GM18499 (cell line): ENCODE data around the gene TMEM52B.
"Not testable (repeated sequence)": the region's sequence is repeated elsewhere in the genome, so short reads cannot be mapped to it uniquely, and the experiment has no call there.

Source experiments
- ATAC-seq: cut with Tn5 transposase; IDR thresholded peaks from one replicate; pipeline ENCODE4 v1.9.1; 2021; ENCODE audit warnings: moderate number of reproducible peaks; ENCODE audit not compliant: insufficient read depth, unreplicated experiment

TMEM52B gene

GRCh38 chr12:10169104-10169503 lies 9.7 kb upstream of the TMEM52B start:
- ATAC-seq, result no peak

DNA sequence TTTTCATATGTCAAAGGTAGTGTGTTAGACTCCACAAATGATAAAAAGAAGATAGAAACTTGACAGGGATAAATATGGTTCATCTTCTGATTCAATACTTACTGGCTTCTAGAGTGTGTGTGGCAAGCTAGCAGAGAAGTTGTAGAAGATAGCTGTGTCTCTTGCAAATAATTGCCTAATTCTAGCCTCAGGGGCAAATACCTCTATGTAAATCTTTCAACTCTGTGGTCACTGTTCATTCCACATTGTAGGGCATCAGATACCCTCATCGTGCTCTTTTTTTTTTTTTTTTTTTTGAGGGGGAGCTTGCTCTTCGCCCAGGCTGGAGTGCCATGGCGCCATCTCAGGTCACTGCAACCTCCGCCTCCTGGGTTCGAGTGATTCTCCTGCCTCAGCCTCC lies 8.6 kb upstream of the TMEM52B start:
- no peak for ATAC-seq

- no peak for ATAC-seq
These were observed 6.7 kb upstream of the TMEM52B start, which contains the start of gene OLR1 for GRCh38 chr12:10171973-10172728. OLR1 (minus strand) TSS chr12:10172132; CDS start chr12:10172077, 55 bp downstream.

DNA sequence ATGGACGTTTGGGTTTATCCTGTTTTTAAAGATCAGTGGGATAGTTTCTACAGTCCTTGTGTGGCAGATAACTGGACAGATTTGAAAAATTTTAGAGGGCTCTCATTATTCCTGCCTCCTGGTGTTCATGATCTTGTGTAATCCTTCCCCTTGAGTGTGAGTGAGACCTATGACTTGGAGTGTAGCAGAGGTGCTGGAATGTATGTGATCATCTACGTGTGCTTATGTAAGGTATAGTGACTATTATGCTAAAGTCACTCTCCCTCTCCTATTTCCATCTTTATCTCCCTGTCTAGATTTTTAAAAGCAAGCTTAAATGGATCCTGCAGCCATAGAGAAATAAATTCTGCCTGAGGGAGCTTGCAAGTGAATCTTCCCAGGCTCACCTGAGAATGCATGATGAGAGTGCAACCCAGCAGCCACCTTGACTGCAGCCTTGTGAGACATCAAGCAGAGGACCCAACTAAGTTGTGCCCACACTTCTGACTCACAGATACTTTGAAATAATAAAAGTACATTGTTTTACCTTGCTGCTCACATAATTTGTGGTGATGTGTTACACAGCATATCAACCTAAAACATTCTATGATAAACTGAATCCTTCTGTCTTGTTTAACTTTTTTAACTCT lies 3.7 kb upstream of the TMEM52B start:
- ATAC-seq, result no peak

DNA sequence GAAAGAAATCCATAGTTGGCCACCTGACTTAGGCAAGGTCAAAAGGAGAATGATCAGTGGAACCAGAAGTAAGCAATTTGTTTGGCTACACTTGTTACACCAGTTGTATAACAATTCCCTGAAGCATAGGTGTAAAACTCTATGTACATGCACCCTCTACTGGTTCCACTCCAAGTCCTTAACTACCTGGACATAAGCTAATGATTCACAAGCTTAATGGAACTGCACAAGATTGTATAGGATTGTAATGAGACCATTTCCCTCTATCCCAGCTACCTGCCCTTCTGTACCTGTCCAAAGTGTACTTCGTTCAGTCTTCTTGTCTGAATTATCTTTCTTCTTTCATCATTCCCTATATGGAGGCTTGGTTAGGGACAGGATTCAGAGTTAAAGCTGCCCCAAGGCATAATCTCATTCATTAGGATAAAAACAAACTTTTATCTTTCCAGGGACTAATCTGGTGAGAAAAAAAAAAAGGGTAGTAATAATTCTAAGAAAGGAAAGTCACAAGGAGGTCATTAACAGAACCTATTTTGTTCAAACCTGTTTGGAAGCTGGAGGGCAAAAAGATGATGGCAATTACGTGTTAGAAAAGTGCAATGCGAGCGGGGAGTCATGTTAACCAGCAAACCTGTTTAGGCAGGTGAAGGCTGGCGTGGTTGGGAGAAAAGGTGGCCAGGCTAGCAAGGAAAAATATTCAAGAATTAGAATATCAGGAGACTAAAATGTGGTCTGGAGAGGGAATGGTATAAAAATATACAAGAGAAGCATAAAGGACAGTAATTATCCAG lies 2.8 kb upstream of the TMEM52B start:
- no peak for ATAC-seq

DNA sequence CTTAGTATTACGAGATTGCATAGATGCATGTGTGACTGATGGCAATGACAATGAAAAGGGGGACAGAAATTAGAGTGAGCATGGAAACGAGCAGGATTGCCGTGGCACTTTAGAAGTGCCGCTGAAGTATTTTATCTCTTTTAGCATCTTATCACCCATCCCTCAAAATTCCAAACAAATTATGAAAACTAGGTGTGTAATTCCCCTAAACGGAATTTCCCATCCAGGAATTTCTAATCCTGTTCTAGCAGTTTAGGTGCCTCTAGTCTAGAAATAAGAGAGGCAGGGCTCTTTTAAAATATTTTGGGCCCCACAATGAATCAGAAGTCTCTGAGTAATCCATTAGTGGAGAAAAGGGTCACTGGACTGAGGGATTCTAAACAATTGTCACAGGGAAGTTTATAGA lies 947 bp downstream of the TMEM52B start:
- ATAC-seq, result no peak

DNA sequence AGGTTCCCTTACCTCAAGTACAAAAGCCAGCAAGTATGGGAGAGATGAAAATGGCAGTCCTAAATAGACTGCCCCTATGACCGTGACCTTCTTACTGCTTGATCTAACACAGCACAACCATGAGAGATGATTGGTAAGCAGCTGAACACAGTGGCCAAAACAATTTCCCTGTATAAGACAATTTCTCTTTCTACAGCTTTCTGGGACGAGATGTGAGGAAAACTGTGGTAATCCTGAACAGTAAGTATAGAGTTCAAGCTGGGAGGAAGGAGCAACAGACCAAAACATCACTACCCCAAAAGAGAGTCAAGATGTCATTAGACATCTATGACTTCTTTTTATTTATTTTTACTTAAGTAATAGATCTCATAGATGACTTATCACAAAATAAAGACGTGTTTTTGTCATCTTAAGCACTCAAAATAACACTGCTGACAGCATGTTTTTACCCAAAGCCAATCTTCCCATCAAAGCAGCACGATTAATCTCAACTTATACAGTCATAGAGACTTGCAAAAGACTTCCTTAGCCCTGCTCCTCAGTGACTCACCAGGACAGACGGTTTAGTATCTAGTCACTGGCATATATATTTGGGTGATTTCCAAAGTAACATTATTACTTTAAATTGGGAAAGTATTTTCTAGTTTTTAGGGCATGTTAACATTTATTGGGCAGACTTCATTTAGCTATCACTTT lies 3.7 kb downstream of the TMEM52B start:
- no peak for ATAC-seq

GRCh38 chr12:10184261-10184843 lies 5.5 kb downstream of the TMEM52B start:
- no peak for ATAC-seq

- ATAC-seq, result no peak
These were observed 7.5 kb downstream of the TMEM52B start for GRCh38 chr12:10186299-10186698.

GRCh38 chr12:10186958-10187357 lies 8.1 kb downstream of the TMEM52B start:
- ATAC-seq, result not testable (repeated sequence)

GRCh38 chr12:10189653-10190052 lies 10.8 kb downstream of the TMEM52B start:
- ATAC-seq, result no peak

DNA sequence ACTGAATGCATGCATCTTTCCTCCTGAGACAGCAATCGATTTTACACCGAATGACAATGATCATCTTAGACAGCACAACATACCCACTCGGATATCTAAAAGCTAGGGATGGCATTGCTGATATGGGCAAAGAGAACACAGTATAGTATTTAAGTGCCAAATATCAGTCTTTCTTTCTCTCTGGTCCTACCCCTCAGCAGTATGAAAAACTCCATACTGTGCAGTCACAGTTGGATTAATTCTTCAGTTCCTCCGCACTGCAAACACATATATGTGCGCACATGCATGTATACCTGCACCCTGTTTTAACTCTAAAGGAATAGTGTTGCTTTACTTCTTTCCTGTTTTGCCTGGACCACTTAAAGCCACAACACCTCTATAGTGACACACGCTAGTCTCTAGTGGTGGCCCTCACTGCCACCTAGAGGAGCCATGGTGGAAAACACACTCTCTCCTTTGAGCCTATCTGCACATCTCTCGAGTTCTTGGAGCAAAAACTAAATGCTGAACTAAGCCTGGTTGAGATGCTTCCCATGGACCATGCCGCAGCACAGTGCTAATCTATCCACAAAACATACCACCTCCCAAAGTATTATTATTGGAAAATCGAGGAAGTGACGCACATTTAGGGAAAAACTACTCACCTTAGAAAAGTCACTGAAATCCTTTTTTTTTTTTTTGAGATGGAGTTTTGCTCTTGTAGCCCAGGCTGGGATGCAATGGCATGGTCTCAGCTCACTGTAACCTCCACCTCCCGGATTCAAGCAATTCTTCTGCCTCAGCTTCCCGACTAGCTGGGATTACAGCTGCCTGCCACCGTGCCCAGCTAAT lies 11.9 kb downstream of the TMEM52B start:
- ATAC-seq, result no peak

GRCh38 chr12:10191865-10192264 lies 13.0 kb downstream of the TMEM52B start:
- ATAC-seq, result no peak

DNA sequence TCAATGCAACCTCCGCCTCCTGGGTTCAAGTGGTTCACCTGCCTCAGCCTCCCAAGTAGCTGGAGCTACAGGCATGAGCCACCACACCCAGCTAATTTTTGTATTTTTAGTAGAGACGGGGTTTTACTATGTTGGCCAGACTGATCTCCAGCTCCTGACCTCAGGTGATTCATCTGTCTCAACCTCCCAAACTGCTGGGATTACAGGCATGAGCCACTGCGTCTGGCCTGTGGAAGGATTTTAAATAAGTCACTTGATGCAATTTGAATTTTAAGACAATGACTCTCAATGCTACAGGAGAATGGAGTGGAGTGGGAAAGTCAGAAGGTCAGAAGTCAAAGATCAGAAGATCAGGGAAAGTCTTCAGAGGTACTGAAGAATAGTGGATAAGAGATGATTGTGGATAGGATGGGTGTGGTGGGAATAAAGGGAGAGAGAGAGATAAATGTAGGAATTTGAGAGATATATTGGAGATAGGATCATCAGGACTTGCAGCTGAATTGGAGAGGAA lies 15.4 kb downstream of the TMEM52B start:
- no peak for ATAC-seq

- ATAC-seq, result peak; percentile 73
These were observed 17.4 kb downstream of the TMEM52B start for GRCh38 chr12:10196210-10196609.

DNA sequence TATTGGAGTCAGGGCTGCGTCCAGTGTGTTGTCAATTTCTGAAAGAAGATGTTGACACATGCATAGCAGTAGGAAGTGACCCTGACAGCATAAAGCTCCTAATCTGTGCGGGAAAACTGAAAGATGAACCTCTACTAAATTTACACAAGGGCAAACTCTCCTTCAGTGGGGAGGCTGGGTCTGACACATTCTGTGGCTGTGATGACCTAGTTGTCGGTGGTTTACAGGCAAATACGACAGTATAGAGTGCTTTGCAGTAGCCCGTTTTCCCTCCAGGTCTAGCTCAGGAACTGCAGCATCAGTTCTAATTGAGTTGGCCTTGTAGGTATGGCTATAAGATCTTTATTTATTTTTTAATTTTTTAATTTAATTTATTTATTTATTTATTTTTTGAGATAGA lies 19.0 kb downstream of the TMEM52B start:
- ATAC-seq, result no peak

DNA sequence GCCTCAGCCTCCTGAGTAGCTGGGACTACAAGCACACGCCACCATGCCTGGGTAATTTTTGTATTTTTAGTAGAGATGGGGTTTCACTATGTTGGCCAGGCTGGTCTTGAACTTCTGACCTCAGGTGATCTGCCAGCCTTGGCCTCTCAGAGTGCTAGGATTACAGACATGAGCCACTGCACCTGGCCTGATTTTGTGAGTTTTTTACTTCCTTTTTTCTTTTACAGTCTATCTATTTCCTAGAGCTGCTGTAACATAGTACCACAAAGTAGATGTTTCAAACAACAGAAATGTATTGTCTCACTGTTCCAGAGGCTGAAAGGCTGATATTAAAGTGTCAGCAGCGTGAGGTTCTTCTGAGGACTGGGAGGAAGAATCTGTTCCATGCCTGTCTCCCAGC lies 25.7 kb downstream of the TMEM52B start:
- ATAC-seq, result not testable (repeated sequence)

- ATAC-seq, result no peak
These were observed 26.5 kb downstream of the TMEM52B start for GRCh38 chr12:10205220-10205807.

GRCh38 chr12:10207136-10207535 lies 28.3 kb downstream of the TMEM52B start:
- no peak for ATAC-seq
